H1 (cell line): Measurements from ENCODE around the gene MRGPRX4. TPM values are rescaled to one million over a fixed set of nuclear protein-coding genes. Genes with fewer than 3 reads are reported as not detected.

ENCODE experiments used
- SIX5 ChIP-seq: IDR thresholded peaks from 2 replicates; pipeline ENCODE4 v1.6.1; 2011; ENCODE audit warnings: mild to moderate bottlenecking, low read depth, low read length
- SRF ChIP-seq: IDR thresholded peaks from 2 replicates; pipeline ENCODE4 v1.6.1; 2011; ENCODE audit warnings: mild to moderate bottlenecking, low read depth, low read length, moderate library complexity
- polyA plus RNA-seq, 7 experiments: library from polyadenylated mRNA; depleted of rRNA in 3 of 7; stranded (reverse) in 5 of 7; unstranded in 2 of 7; fragments of >200 nt in 5 of 7; fragments of 200-250 nt in 2 of 7; gene quantifications; 1 replicate in 5 of 7; 2 replicates in 1 of 7; 4 replicates in 1 of 7; pipeline versions ENCODE4 v1.2.1 to v1.2.3, GENCODE V29; 2011 to 2013; ENCODE audit warnings: missing spikeins in 2 of 7, mixed read lengths in 2 of 7
- total RNA-seq: library from RNA; stranded (reverse); fragmentation: NEBNext Ultra II Directional; extraction: Animal tissue kit (Norgen Biotek cat#: 25700); gene quantifications from 2 replicates; pipeline ENCODE4 v1.2.1, GENCODE V29; 2021
- TF ChIP-seq, protein P1 (sequence below), 3 experiments: IDR thresholded peaks; 1 replicate in 2 of 3; 2 replicates in 1 of 3; pipeline versions ENCODE4 v1.5.1 to v1.6.1; 2011; ENCODE audit warnings: low read length in 3 of 3, mild to moderate bottlenecking in 3 of 3, inconsistent platforms in 2 of 3, low read depth in 1 of 3, moderate library complexity in 1 of 3; ENCODE audit not compliant: insufficient read depth in 1 of 3; ENCODE audit errors: control extremely low read depth in 1 of 3

The MRGPRX4 gene
- total and polyA plus RNA-seq, 2 of the 8 experiments (the other 6 are each of a cell fraction or from before 2014, with no cell fraction given), result not detected

DNA sequence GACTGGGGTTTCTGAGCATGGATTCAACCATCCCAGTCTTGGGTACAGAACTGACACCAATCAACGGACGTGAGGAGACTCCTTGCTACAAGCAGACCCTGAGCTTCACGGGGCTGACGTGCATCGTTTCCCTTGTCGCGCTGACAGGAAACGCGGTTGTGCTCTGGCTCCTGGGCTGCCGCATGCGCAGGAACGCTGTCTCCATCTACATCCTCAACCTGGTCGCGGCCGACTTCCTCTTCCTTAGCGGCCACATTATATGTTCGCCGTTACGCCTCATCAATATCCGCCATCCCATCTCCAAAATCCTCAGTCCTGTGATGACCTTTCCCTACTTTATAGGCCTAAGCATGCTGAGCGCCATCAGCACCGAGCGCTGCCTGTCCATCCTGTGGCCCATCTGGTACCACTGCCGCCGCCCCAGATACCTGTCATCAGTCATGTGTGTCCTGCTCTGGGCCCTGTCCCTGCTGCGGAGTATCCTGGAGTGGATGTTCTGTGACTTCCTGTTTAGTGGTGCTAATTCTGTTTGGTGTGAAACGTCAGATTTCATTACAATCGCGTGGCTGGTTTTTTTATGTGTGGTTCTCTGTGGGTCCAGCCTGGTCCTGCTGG is 35.3 kb upstream of the MRGPRX4 start (continued):
- TF ChIP-seq, protein P1, sequence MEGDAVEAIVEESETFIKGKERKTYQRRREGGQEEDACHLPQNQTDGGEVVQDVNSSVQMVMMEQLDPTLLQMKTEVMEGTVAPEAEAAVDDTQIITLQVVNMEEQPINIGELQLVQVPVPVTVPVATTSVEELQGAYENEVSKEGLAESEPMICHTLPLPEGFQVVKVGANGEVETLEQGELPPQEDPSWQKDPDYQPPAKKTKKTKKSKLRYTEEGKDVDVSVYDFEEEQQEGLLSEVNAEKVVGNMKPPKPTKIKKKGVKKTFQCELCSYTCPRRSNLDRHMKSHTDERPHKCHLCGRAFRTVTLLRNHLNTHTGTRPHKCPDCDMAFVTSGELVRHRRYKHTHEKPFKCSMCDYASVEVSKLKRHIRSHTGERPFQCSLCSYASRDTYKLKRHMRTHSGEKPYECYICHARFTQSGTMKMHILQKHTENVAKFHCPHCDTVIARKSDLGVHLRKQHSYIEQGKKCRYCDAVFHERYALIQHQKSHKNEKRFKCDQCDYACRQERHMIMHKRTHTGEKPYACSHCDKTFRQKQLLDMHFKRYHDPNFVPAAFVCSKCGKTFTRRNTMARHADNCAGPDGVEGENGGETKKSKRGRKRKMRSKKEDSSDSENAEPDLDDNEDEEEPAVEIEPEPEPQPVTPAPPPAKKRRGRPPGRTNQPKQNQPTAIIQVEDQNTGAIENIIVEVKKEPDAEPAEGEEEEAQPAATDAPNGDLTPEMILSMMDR (IDR thresholded peaks at IDR 0.05; ENCODE audit: control extremely low read depth in 1 of 3, insufficient read depth in 1 of 3, low read depth in 1 of 3, low read length in 3 of 3), result no peak
- no peak for TF ChIP-seq SIX5
- TF ChIP-seq SRF, result no peak
